Testis (tissue), 2 donors: ENCODE results near the gene TCN1.
"Not testable (repeated sequence)": the region's sequence is repeated elsewhere in the genome, so short reads cannot be mapped to it uniquely, and the experiment has no call there.

ENCODE experiments used
- POLR2A ChIP-seq: fragments of 450-650 bp; IDR thresholded peaks from one replicate; pipeline ENCODE4 v1.6.1; 2017; ENCODE audit warnings: antibody characterized with exemption, mild to moderate bottlenecking, moderate library complexity
- TF ChIP-seq, protein P1 (sequence below), 3 experiments: fragments of 450-650 bp in 2 of 3; fragments of 200-600 bp in 1 of 3; sonication (generic) in 1 of 3; IDR thresholded peaks; one replicate each; pipeline ENCODE4 v1.5.1; 2016 to 2019; ENCODE audit warnings: antibody characterized with exemption in 3 of 3, mild to moderate bottlenecking in 2 of 3, moderate library complexity in 1 of 3

DNA sequence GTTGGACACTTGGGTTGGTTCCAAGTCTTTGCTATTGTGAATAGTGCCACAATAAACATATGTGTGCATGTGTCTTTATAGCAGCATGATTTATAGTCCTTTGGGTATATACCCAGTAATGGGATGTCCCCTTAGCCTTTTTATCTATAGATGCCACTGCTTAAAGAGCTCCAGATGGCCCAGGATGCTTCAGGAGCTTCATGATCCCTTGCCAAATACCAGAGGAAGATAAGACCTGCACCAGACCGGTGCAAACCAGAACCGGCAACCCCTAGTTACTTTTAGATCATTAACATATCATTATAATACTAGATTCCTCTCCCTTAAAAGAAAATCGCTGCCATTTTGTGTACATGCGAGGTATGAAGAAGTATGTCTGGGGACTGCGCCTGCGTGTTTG, 17.8 kb downstream of the TCN1 start:
- TF ChIP-seq, protein P1, sequence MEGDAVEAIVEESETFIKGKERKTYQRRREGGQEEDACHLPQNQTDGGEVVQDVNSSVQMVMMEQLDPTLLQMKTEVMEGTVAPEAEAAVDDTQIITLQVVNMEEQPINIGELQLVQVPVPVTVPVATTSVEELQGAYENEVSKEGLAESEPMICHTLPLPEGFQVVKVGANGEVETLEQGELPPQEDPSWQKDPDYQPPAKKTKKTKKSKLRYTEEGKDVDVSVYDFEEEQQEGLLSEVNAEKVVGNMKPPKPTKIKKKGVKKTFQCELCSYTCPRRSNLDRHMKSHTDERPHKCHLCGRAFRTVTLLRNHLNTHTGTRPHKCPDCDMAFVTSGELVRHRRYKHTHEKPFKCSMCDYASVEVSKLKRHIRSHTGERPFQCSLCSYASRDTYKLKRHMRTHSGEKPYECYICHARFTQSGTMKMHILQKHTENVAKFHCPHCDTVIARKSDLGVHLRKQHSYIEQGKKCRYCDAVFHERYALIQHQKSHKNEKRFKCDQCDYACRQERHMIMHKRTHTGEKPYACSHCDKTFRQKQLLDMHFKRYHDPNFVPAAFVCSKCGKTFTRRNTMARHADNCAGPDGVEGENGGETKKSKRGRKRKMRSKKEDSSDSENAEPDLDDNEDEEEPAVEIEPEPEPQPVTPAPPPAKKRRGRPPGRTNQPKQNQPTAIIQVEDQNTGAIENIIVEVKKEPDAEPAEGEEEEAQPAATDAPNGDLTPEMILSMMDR (IDR thresholded peaks at IDR 0.05) = not testable (repeated sequence)
- not testable (repeated sequence) for TF ChIP-seq POLR2A
